A549 (cell line): ENCODE measurements around the gene KIZ. TPM values are rescaled to one million over a fixed set of nuclear protein-coding genes. Genes with fewer than 3 reads are reported as not detected.

Experiments used
- ATAC-seq, 2 experiments: fragments of 200-7000 bp in 1 of 2; fragments of >200 bp in 1 of 2; cut with Nextera tagmentation in 1 of 2; cut with Tn5 transposase in 1 of 2; 3 replicates each; pipeline versions ENCODE4 v1.8.0 to v1.9.1; 2018 to 2020; ENCODE audit warnings: mild to moderate bottlenecking in 1 of 2, moderate library complexity in 1 of 2
- CTCF ChIA-PET: fragments of 300-600 bp; sonication (Branson Sonifier 250); formaldehyde crosslinking; extraction: SDS; loops from one replicate; lab custom pipeline; 2021; ENCODE audit warnings: antibody characterized with exemption, inconsistent platforms; lab: Yijun Ruan, JAX
- POLR2A ChIA-PET: fragments of 350-600 bp; formaldehyde crosslinking; extraction: SDS; loops from one replicate; lab custom pipeline; 2021; ENCODE audit warnings: antibody characterized with exemption, inconsistent platforms; lab: Yijun Ruan, JAX
- DNase-seq, 2 experiments: peaks; one replicate each; pipeline versions ENCODE4 v3.0.0 to v3.0.0-alpha.2; 2011 to 2016; ENCODE audit warnings: low read depth in 1 of 2, low spot score in 1 of 2
- FAIRE-seq: peaks from 2 replicates; lab custom pipeline; 2011; peaks lifted over from hg19 to GRCh38; lab: Jason Lieb, UNC
- H3K27ac ChIP-seq, 2 experiments: fragments of >200 bp; sonication (Bioruptor Twin); formaldehyde crosslinking; 3 replicates each; pipeline ENCODE4 v1.5.1; 2016 to 2017
- H3K4me1 ChIP-seq: fragments of >200 bp; sonication (Bioruptor Twin); formaldehyde crosslinking; 3 replicates; pipeline ENCODE4 v1.6.1; 2016
- H3K4me2 ChIP-seq: fragments of >200 bp; sonication (Bioruptor Twin); formaldehyde crosslinking; 3 replicates; pipeline ENCODE4 v1.6.1; 2016
- H3K4me3 ChIP-seq: fragments of >200 bp; sonication (Bioruptor Twin); formaldehyde crosslinking; 3 replicates; pipeline ENCODE4 v1.5.1; 2016
- H3K9me3 ChIP-seq: fragments of >200 bp; sonication (Bioruptor Twin); formaldehyde crosslinking; 3 replicates; pipeline ENCODE4 v1.6.1; 2016
- CBX2 ChIP-seq: fragments of 200-600 bp; sonication (generic); IDR thresholded peaks from 2 replicates; pipeline ENCODE4 v1.6.1; 2016; ENCODE audit warnings: low read depth, mild to moderate bottlenecking, borderline replicate concordance
- CBX8 ChIP-seq: fragments of 200-600 bp; sonication (generic); IDR thresholded peaks from 2 replicates; pipeline ENCODE4 v1.6.1; 2016
- CHD4 ChIP-seq: fragments of 200-600 bp; sonication (generic); IDR thresholded peaks from 2 replicates; pipeline ENCODE4 v1.6.1; 2016; ENCODE audit warnings: antibody characterized with exemption, mild to moderate bottlenecking, borderline replicate concordance
- EHMT2 ChIP-seq: fragments of 200-600 bp; sonication (generic); IDR thresholded peaks from 2 replicates; pipeline ENCODE4 v1.6.1; 2016; ENCODE audit warnings: antibody characterized with exemption, low read depth, mild to moderate bottlenecking, moderate library complexity
- EP300 ChIP-seq, 2 experiments: fragments of >200 bp; sonication (Bioruptor Twin); formaldehyde crosslinking; IDR thresholded peaks; 2 replicates in 1 of 2; 3 replicates in 1 of 2; pipeline ENCODE4 v1.6.1; 2016 to 2017
- FOSB ChIP-seq: fragments of 250-450 bp; sonication (Bioruptor Pico); IDR thresholded peaks from 2 replicates; pipeline ENCODE4 v1.5.0; 2020; ENCODE audit warnings: mild to moderate bottlenecking, moderate library complexity
- HOXA7 ChIP-seq: fragments of 250-450 bp; sonication (Bioruptor Pico); IDR thresholded peaks from 2 replicates; pipeline ENCODE4 v1.5.0; 2020; ENCODE audit warnings: mild to moderate bottlenecking, moderate library complexity
- HOXB5 ChIP-seq: fragments of 250-450 bp; sonication (Bioruptor Pico); IDR thresholded peaks from 2 replicates; pipeline ENCODE4 v1.5.0; 2020; ENCODE audit warnings: mild to moderate bottlenecking, moderate library complexity
- JUN ChIP-seq, 2 experiments: fragments of >200 bp; sonication (Bioruptor Twin); formaldehyde crosslinking; IDR thresholded peaks; 2 replicates in 1 of 2; 3 replicates in 1 of 2; pipeline ENCODE4 v1.6.1; 2016 to 2017
- JUNB ChIP-seq: fragments of >200 bp; sonication (Bioruptor Twin); formaldehyde crosslinking; IDR thresholded peaks from 2 replicates; pipeline ENCODE4 v1.6.1; 2016
- KDM5A ChIP-seq: fragments of 200-600 bp; sonication (generic); IDR thresholded peaks from 2 replicates; pipeline ENCODE4 v1.6.1; 2016; ENCODE audit warnings: antibody characterized with exemption, mild to moderate bottlenecking
- MAFK ChIP-seq: fragments of 450-650 bp; IDR thresholded peaks from 2 replicates; pipeline ENCODE4 v1.6.1; 2014; ENCODE audit not compliant: partially characterized antibody
- MYC ChIP-seq: IDR thresholded peaks from 2 replicates; pipeline ENCODE4 v1.6.1; 2012; ENCODE audit warnings: mild to moderate bottlenecking, inconsistent platforms, low read length, improper control_type of control experiment, borderline replicate concordance
- NPAS2 ChIP-seq: fragments of 250-450 bp; sonication (Bioruptor Pico); IDR thresholded peaks from 2 replicates; pipeline ENCODE4 v1.8.0; 2022; ENCODE audit warnings: mild to moderate bottlenecking, moderate library complexity, borderline replicate concordance
- NR3C1 ChIP-seq: fragments of >200 bp; sonication (Bioruptor Twin); formaldehyde crosslinking; IDR thresholded peaks from 3 replicates; pipeline ENCODE4 v1.6.1; 2017
- PHF8 ChIP-seq: fragments of 200-600 bp; sonication (generic); IDR thresholded peaks from 2 replicates; pipeline ENCODE4 v1.6.1; 2016; ENCODE audit warnings: low read depth, mild to moderate bottlenecking, antibody characterized with exemption, moderate library complexity, borderline replicate concordance
- POLR2AphosphoS2 ChIP-seq: conservative IDR thresholded peaks from 2 replicates; pipeline ENCODE4 v1.6.1; 2012; ENCODE audit warnings: low read length, improper control_type of control experiment, inconsistent platforms
- RCOR1 ChIP-seq: fragments of 150-350 bp; IDR thresholded peaks from 2 replicates; pipeline ENCODE4 v1.6.1; 2014; ENCODE audit warnings: antibody characterized with exemption, low read length, low read depth
- REST ChIP-seq: fragments of 200-600 bp; sonication (generic); IDR thresholded peaks from 2 replicates; pipeline ENCODE4 v1.6.1; 2016; ENCODE audit warnings: antibody characterized with exemption, mild to moderate bottlenecking, moderate library complexity
- RFX5 ChIP-seq: fragments of 450-650 bp; IDR thresholded peaks from 2 replicates; pipeline ENCODE4 v1.7.1; 2014; ENCODE audit warnings: antibody characterized with exemption, mild to moderate bottlenecking, moderate library complexity
- RNF2 ChIP-seq: fragments of 200-600 bp; sonication (generic); IDR thresholded peaks from 2 replicates; pipeline ENCODE4 v1.6.1; 2016; ENCODE audit warnings: low read depth, mild to moderate bottlenecking, antibody characterized with exemption, moderate library complexity, borderline replicate concordance
- SREBF2 ChIP-seq: fragments of 450-650 bp; IDR thresholded peaks from 2 replicates; pipeline ENCODE4 v1.6.1; 2014; ENCODE audit warnings: mild to moderate bottlenecking, moderate library complexity
- TP53 ChIP-seq: fragments of 250-450 bp; sonication (Bioruptor Pico); IDR thresholded peaks from 2 replicates; pipeline ENCODE4 v1.5.0; 2021; ENCODE audit warnings: mild to moderate bottlenecking, moderate library complexity
- USF2 ChIP-seq: fragments of 450-650 bp; IDR thresholded peaks from 2 replicates; pipeline ENCODE4 v1.6.1; 2014; ENCODE audit warnings: antibody characterized with exemption
- WGBS: methylation state at CpG from one replicate; pipeline ENCODE4 v1.1.6; 2017; ENCODE audit errors: missing lambda C conversion rate; 5-methylcytosine and 5-hydroxymethylcytosine counted together
- polyA plus RNA-seq, 4 experiments: library from polyadenylated mRNA; depleted of rRNA in 3 of 4; stranded (reverse); fragments of >200 nt; fragmentation: RNase III in 1 of 4; extraction: RNeasy Plus Mini Kit Qiagen cat#74134 plus additional on column Dnase treatment in 1 of 4; gene quantifications; 2 replicates in 3 of 4; 3 replicates in 1 of 4; pipeline ENCODE4 v1.2.3, GENCODE V29; 2011 to 2017

The KIZ gene
- polyA plus RNA-seq, 2 of the 4 experiments (the other 2 are of a cell fraction): 6.3 to 19.1 TPM

- CTCF ChIA-PET: interaction anchor here (1.3 kb wide), 1 partner anchor 69 kb away, joined by 3 read pairs; no protein-coding TSS in a partner anchor
- POLR2A ChIA-PET: no interaction called here
- no peak for ATAC-seq
- TF ChIP-seq MAFK (no peak), SREBF2 (no peak), JUN (IDR thresholded peaks at IDR 0.05) (no peak), USF2 (no peak), CBX8 (no peak), JUNB (no peak), RCOR1 (no peak), NR3C1 (no peak), HOXA7 (no peak)
- no peak overlapping the region for H3K4me3 ChIP-seq
- 26% methylated on average over 4 of the region's 4 CpGs for WGBS
- H3K27ac ChIP-seq: no peak overlapping the region
- H3K9me3 ChIP-seq: no peaks in the 10 kb centered on the region
- no peak for FAIRE-seq
- DNase-seq: no peak
- no peak overlapping the region for H3K4me2 ChIP-seq
- no peaks in the 10 kb centered on the region for H3K4me1 ChIP-seq
Measured at GRCh38 chr20:21117521-21117920, 8.4 kb upstream of the KIZ start.

GRCh38 chr20:21118138-21118537 lies 7.7 kb upstream of the KIZ start:
- CTCF ChIA-PET: interaction anchor here (1.3 kb wide), 1 partner anchor 70 kb away, joined by 3 read pairs; no protein-coding TSS in a partner anchor
- TF ChIP-seq CBX2 (no peak), POLR2AphosphoS2 (no peak), HOXA7 (no peak), EHMT2 (no peak), EP300 (IDR thresholded peaks at IDR 0.05) (no peak), RNF2 (no peak), PHF8 (no peak), CHD4 (no peak), TP53 (CRISPR knock-in tag) (no peak), RFX5 (no peak), REST (no peak), FOSB (CRISPR knock-in tag) (no peak), NPAS2 (no peak), MYC (no peak), HOXB5 (CRISPR knock-in tag) (no peak), CBX8 (no peak), KDM5A (no peak)
- Histone ChIP-seq H3K4me2 (no peak overlapping the region), H3K4me3 (no peak overlapping the region), H3K4me1 (no peaks in the 10 kb centered on the region), H3K9me3 (no peaks in the 10 kb centered on the region), H3K27ac (no peak overlapping the region)
- FAIRE-seq (no peak), ATAC-seq (no peak), DNase-seq (no peak)
- 2% methylated on average over 4 of the region's 4 CpGs for WGBS
- POLR2A ChIA-PET: no interaction called here
